OCI-LY7 (cell line): ENCODE measurements around the gene TNFAIP8. TPM values are rescaled to one million over a fixed set of nuclear protein-coding genes. Genes with fewer than 3 reads are reported as not detected.

Experiments
- BruUV-seq: library from RNA; stranded (reverse); fragments of 400-500 nt; replicated peaks from 2 replicates; lab custom pipeline; 2021; lab: Mats Ljungman, UMichigan
- CTCF ChIA-PET: fragments of 300-600 bp; sonication (Branson Sonifier 250); formaldehyde crosslinking; loops from one replicate; lab custom pipeline; 2022; ENCODE audit warnings: antibody characterized with exemption; ENCODE audit not compliant: unreplicated experiment; lab: Charles Lee
- POLR2A ChIA-PET: fragments of 300-600 bp; sonication (Branson Sonifier 250); formaldehyde crosslinking; loops from one replicate; lab custom pipeline; 2022; ENCODE audit warnings: antibody characterized with exemption; lab: Charles Lee
- DNase-seq: peaks from one replicate; pipeline ENCODE4 v3.0.0-alpha.2; 2015; ENCODE audit warnings: low spot score
- H2AFZ ChIP-seq: fragments of 200-600 bp; sonication (generic), shearing (Covaris generic); 2 replicates; pipeline ENCODE4 v1.6.1; 2014; ENCODE audit warnings: mild to moderate bottlenecking, antibody characterized with exemption, low read length, moderate library complexity
- H3K27ac ChIP-seq: fragments of 200-600 bp; sonication (generic); 2 replicates; pipeline ENCODE4 v1.5.1; 2014; ENCODE audit warnings: mixed run types, low read depth, mild to moderate bottlenecking, moderate library complexity, low read length, inconsistent platforms; ENCODE audit not compliant: poor library complexity, severe bottlenecking
- H3K36me3 ChIP-seq: fragments of 200-600 bp; sonication (generic); 2 replicates; pipeline ENCODE4 v1.6.1; 2014; ENCODE audit warnings: mild to moderate bottlenecking, antibody characterized with exemption, low read length, moderate library complexity, mixed read lengths; ENCODE audit not compliant: insufficient read depth
- H3K4me1 ChIP-seq: fragments of 200-600 bp; sonication (generic); 2 replicates; pipeline ENCODE4 v1.5.1; 2014; ENCODE audit warnings: mild to moderate bottlenecking, low read length; ENCODE audit not compliant: insufficient read depth, poor library complexity, severe bottlenecking
- H3K4me2 ChIP-seq: fragments of 200-600 bp; sonication (generic); 2 replicates; pipeline ENCODE4 v1.6.1; 2014; ENCODE audit warnings: mild to moderate bottlenecking, low read length
- H3K4me3 ChIP-seq: fragments of 200-600 bp; sonication (generic); 2 replicates; pipeline ENCODE4 v1.5.1; 2014; ENCODE audit warnings: mild to moderate bottlenecking, low read depth, low read length; ENCODE audit not compliant: poor library complexity, severe bottlenecking
- H3K79me2 ChIP-seq: fragments of 200-600 bp; sonication (generic); 2 replicates; pipeline ENCODE4 v1.6.1; 2016; ENCODE audit warnings: low read depth, mild to moderate bottlenecking, low read length, moderate library complexity, mixed read lengths; ENCODE audit not compliant: insufficient read depth
- H3K9me2 ChIP-seq: fragments of 200-600 bp; sonication (generic); 2 replicates; pipeline ENCODE4 v1.6.1; 2016; ENCODE audit warnings: mild to moderate bottlenecking, low read length, mixed read lengths; ENCODE audit not compliant: insufficient read depth
- H3K9me3 ChIP-seq: fragments of 200-600 bp; sonication (generic); 2 replicates; pipeline ENCODE4 v1.6.1; 2014; ENCODE audit warnings: mild to moderate bottlenecking, mixed run types, low read length, mixed read lengths
- H4K20me1 ChIP-seq: fragments of 200-600 bp; sonication (generic); 2 replicates; pipeline ENCODE4 v1.6.1; 2014; ENCODE audit warnings: mild to moderate bottlenecking, antibody characterized with exemption, low read length, moderate library complexity, mixed read lengths; ENCODE audit not compliant: insufficient read depth
- EZH2phosphoT487 ChIP-seq: fragments of 200-600 bp; sonication (generic); IDR thresholded peaks from 2 replicates; pipeline ENCODE4 v1.6.1; 2018; ENCODE audit warnings: low read depth, borderline replicate concordance, mild to moderate bottlenecking, mixed run types, antibody characterized with exemption, low read length, moderate library complexity, mixed read lengths
- intact Hi-C: fragments of 100-400 bp; cut with micrococcal nuclease; formaldehyde crosslinking; loops from one replicate; pipeline ENCODE4 v1.10.0; 2022; ENCODE audit not compliant: unreplicated experiment
- total RNA-seq, 2 experiments: library from RNA; depleted of rRNA in 1 of 2; stranded (reverse); fragments of >200 nt in 1 of 2; shearing (Covaris generic) in 1 of 2; gene quantifications; 2 replicates each; pipeline ENCODE4 v1.2.3, GENCODE V29; 2014 to 2022
- TF ChIP-seq, protein P1 (sequence below): fragments of 200-600 bp; sonication (generic); conservative IDR thresholded peaks from 2 replicates; pipeline ENCODE4 v1.5.1; 2014; ENCODE audit warnings: mild to moderate bottlenecking, antibody characterized with exemption, low read length, moderate library complexity, mixed read lengths

TNFAIP8 gene
- total RNA-seq, 2 experiments from 2014 or later: 75.4 to 95.1 TPM

DNA sequence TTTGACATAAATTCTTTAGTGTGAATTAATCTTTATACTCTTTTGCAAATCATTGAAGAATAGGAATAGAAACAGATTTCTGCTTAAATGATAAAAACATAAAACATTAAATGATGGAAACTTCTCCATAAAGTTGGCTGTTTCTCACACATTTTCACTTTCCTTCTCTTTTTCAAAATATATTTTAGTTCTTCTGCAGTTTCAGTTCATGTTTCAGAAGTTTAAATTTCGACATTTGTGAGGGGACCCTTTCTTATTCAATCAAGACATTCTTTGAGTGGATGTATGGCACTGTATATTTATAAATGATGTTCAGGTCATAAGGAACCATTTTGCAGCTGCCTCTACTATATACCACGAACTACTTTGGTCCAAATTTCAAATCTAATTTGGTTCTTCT lies 34.6 kb downstream of the TNFAIP8 start:
- intact Hi-C loops: loop anchor here (2.0 kb wide), 1 partner anchor 18 kb away; no protein-coding TSS in a partner anchor
- TF ChIP-seq, protein P1, sequence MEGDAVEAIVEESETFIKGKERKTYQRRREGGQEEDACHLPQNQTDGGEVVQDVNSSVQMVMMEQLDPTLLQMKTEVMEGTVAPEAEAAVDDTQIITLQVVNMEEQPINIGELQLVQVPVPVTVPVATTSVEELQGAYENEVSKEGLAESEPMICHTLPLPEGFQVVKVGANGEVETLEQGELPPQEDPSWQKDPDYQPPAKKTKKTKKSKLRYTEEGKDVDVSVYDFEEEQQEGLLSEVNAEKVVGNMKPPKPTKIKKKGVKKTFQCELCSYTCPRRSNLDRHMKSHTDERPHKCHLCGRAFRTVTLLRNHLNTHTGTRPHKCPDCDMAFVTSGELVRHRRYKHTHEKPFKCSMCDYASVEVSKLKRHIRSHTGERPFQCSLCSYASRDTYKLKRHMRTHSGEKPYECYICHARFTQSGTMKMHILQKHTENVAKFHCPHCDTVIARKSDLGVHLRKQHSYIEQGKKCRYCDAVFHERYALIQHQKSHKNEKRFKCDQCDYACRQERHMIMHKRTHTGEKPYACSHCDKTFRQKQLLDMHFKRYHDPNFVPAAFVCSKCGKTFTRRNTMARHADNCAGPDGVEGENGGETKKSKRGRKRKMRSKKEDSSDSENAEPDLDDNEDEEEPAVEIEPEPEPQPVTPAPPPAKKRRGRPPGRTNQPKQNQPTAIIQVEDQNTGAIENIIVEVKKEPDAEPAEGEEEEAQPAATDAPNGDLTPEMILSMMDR: no peak
- no peak for TF ChIP-seq EZH2phosphoT487
- Histone ChIP-seq H3K79me2 (peaks cover 79% of the 10 kb centered on the region), H3K27ac (peak overlapping the region; percentile 67), H3K4me2 (peak overlapping the region; percentile 62), H4K20me1 (peaks cover 4% of the 10 kb centered on the region; the same call in 1 of the 2 replicates), H3K4me1 (peaks cover 87% of the 10 kb centered on the region), H3K36me3 (peaks cover 35% of the 10 kb centered on the region), H3K9me2 (no peaks in the 10 kb centered on the region), H3K9me3 (no peaks in the 10 kb centered on the region), H3K4me3 (peak overlapping the region; percentile 41), H2AFZ (no peak overlapping the region)
- BruUV-seq: no TSS peak
- POLR2A ChIA-PET: interaction anchor here (1.2 to 2.7 kb wide), 8 partner anchors 9 to 362 kb away, joined by 3 to 13 read pairs (median 7); no protein-coding TSS in a partner anchor
- DNase-seq: peak; percentile 40
- CTCF ChIA-PET: interaction anchor here (0.9 to 1.2 kb wide), 2 partner anchors 23 to 57 kb away, joined by 3 to 4 read pairs; no protein-coding TSS in a partner anchor

DNA sequence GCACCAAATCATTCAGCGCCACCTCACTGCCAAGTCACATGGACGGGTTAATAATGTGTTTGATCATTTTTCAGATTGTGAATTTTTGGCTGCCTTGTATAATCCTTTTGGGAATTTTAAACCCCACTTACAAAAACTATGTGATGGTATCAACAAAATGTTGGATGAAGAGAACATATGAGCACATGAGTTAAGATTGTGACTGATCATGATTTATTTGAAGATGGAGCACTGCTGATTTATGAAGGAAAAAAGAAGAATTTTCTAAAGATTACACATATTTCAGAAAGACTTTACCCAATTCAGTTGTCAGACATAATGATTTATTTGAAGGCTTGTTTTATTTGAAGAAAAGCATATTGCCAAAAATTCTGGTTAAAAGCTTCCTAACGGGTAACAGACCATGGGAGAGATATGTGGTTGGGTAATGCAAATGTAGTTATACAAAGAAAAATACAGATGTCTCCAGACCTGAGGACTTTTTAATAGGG lies 37.4 kb downstream of the TNFAIP8 start:
- Histone ChIP-seq H3K36me3 (peaks cover 46% of the 10 kb centered on the region), H3K4me3 (no peak overlapping the region), H3K4me1 (peaks cover 77% of the 10 kb centered on the region), H4K20me1 (peaks cover 4% of the 10 kb centered on the region; the same call in 1 of the 2 replicates), H2AFZ (no peak overlapping the region), H3K9me3 (no peaks in the 10 kb centered on the region), H3K9me2 (no peaks in the 10 kb centered on the region), H3K27ac (no peak overlapping the region), H3K4me2 (no peak overlapping the region), H3K79me2 (peaks cover 54% of the 10 kb centered on the region)
- BruUV-seq: no TSS peak
- intact Hi-C loops: no loop called here
- TF ChIP-seq, protein P1: no peak
- no peak for TF ChIP-seq EZH2phosphoT487
- ChIA-PET POLR2A (interaction anchor here (0.7 to 2.2 kb wide), 10 partner anchors 9 to 161 kb away, joined by 3 to 7 read pairs (median 4); no protein-coding TSS in a partner anchor), CTCF (no interaction called here)
- DNase-seq: no peak

DNA sequence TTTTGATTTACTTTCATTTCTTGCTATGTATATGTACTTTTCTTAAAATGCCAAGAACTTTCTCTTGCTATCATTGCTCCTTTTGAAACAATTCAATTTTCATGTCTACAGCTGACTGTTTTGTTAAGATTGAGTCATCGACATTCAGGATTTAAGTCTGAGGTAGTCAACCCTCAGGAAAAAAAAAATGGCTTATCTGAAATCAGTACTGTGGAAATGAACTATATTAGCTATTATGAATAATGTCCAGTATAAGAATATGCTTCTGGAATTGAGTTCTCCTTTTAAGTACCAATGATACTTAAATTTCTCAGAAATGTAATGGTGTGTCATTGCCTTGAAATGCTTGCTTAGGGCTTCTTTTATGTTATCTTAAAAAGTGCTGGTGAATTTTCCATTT lies 37.9 kb downstream of the TNFAIP8 start:
- Histone ChIP-seq H4K20me1 (peaks cover 4% of the 10 kb centered on the region; the same call in 1 of the 2 replicates), H3K36me3 (peaks cover 46% of the 10 kb centered on the region), H3K9me3 (no peaks in the 10 kb centered on the region), H2AFZ (no peak overlapping the region), H3K4me2 (no peak overlapping the region), H3K4me1 (peaks cover 73% of the 10 kb centered on the region), H3K4me3 (no peak overlapping the region), H3K79me2 (peaks cover 50% of the 10 kb centered on the region), H3K27ac (no peak overlapping the region), H3K9me2 (no peaks in the 10 kb centered on the region)
- no peak for DNase-seq
- ChIA-PET POLR2A (interaction anchor here (0.7 to 2.2 kb wide), 9 partner anchors 9 to 162 kb away, joined by 3 to 7 read pairs (median 3); no protein-coding TSS in a partner anchor), CTCF (no interaction called here)
- intact Hi-C loops: no loop called here
- TSS peak; percentile 57 for BruUV-seq
- no peak for TF ChIP-seq EZH2phosphoT487
- TF ChIP-seq, protein P1: no peak
